HepG2 (cell line): ENCODE results near the gene EGFR. TPM values are rescaled to one million over a fixed set of nuclear protein-coding genes. Genes with fewer than 3 reads are reported as not detected.

ENCODE experiments used
- ATAC-seq: fragments of 200-7000 bp; cut with Tn5 transposase; 3 replicates; pipeline ENCODE4 v1.9.1; 2020; ENCODE audit warnings: mild to moderate bottlenecking, moderate library complexity
- BruUV-seq: library from RNA; stranded (reverse); fragments of 400-500 nt; replicated peaks from 2 replicates; lab custom pipeline; 2021; lab: Mats Ljungman, UMichigan
- CTCF ChIA-PET: fragments of 300-600 bp; formaldehyde crosslinking; extraction: SDS; loops from one replicate; lab custom pipeline; 2021; ENCODE audit warnings: low total read pairs, inconsistent platforms, low intra/inter-chr PET ratio; lab: Yijun Ruan, JAX
- POLR2A ChIA-PET: fragments of 350-600 bp; sonication (Branson Sonifier 250); formaldehyde crosslinking; loops from one replicate; lab custom pipeline; 2020; ENCODE audit warnings: antibody characterized with exemption, inconsistent platforms; lab: Yijun Ruan, JAX
- DNase-seq: peaks from one replicate; pipeline ENCODE4 v3.0.0-alpha.2; 2015; ENCODE audit warnings: low spot score
- FAIRE-seq: peaks from 3 replicates; lab custom pipeline; 2011; peaks lifted over from hg19 to GRCh38; lab: Jason Lieb, UNC
- H2AFZ ChIP-seq: one replicate; pipeline ENCODE4 v1.6.1; 2011; ENCODE audit warnings: low read length, inconsistent platforms
- H3K27ac ChIP-seq: fragments of 300-600 bp; 3 replicates; pipeline ENCODE4 v1.8.0; 2011; ENCODE audit warnings: mixed run types, mild to moderate bottlenecking, mixed read lengths, low read length, inconsistent platforms; ENCODE audit not compliant: insufficient read depth; ENCODE audit errors: extremely low read length
- H3K27me3 ChIP-seq, 2 experiments: fragments of 200-600 bp in 1 of 2; 2 replicates in 1 of 2; 3 replicates in 1 of 2; pipeline versions ENCODE4 v1.6.0 to v1.8.0; 2011; ENCODE audit warnings: low read length in 2 of 2, mild to moderate bottlenecking in 2 of 2, moderate library complexity in 2 of 2, inconsistent platforms in 1 of 2; ENCODE audit not compliant: insufficient read depth in 2 of 2, control insufficient read depth in 1 of 2
- H3K36me3 ChIP-seq, 2 experiments: fragments of 200-600 bp in 1 of 2; replicated peaks in 1 of 2; 2 replicates in 1 of 2; 3 replicates in 1 of 2; pipeline versions ENCODE4 v1.5.1 to v1.8.0; 2011; ENCODE audit warnings: low read length in 2 of 2, inconsistent platforms in 1 of 2; ENCODE audit not compliant: insufficient read depth in 2 of 2, control insufficient read depth in 1 of 2
- H3K4me1 ChIP-seq: 2 replicates; pipeline ENCODE4 v1.5.1; 2012; ENCODE audit warnings: low read length, inconsistent platforms; ENCODE audit not compliant: insufficient read depth
- H3K4me2 ChIP-seq: 2 replicates; pipeline ENCODE4 v1.6.0; 2011; ENCODE audit warnings: low read depth, low read length, inconsistent platforms
- H3K4me3 ChIP-seq, 3 experiments: fragments of 200-600 bp in 1 of 3; sonication (generic), shearing (Covaris generic) in 1 of 3; replicated peaks in 1 of 3; 2 replicates each; pipeline ENCODE4 v1.5.1; 2011 to 2016; ENCODE audit warnings: low read length in 3 of 3, inconsistent platforms in 2 of 3, low read depth in 2 of 3, mild to moderate bottlenecking in 2 of 3, control low read depth in 1 of 3, mixed read lengths in 1 of 3; ENCODE audit not compliant: insufficient read depth in 1 of 3
- H3K79me2 ChIP-seq: one replicate; pipeline ENCODE4 v1.6.1; 2011; ENCODE audit warnings: low read length, inconsistent platforms; ENCODE audit not compliant: insufficient read depth
- H3K9ac ChIP-seq: 2 replicates; pipeline ENCODE4 v1.6.0; 2011; ENCODE audit warnings: mild to moderate bottlenecking, low read depth, low read length, inconsistent platforms; ENCODE audit not compliant: insufficient read depth
- H3K9me3 ChIP-seq: 2 replicates; pipeline ENCODE4 v1.5.1; 2012; ENCODE audit warnings: mild to moderate bottlenecking, low read length
- H4K20me1 ChIP-seq: 2 replicates; pipeline ENCODE4 v1.6.0; 2011; ENCODE audit warnings: inconsistent platforms, mild to moderate bottlenecking, low read length, moderate library complexity; ENCODE audit not compliant: insufficient read depth
- ARHGAP35 ChIP-seq: sonication (generic); formaldehyde crosslinking; IDR thresholded peaks from 2 replicates; pipeline ENCODE4 v1.9.0; 2022; ENCODE audit warnings: mild to moderate bottlenecking, inconsistent platforms, moderate library complexity, missing genetic modification reagents, borderline replicate concordance
- CREM ChIP-seq, 2 experiments: sonication (generic) in 1 of 2; formaldehyde crosslinking in 1 of 2; IDR thresholded peaks; 2 replicates each; pipeline versions ENCODE4 v1.4.0 to v1.6.1; 2016 to 2020; ENCODE audit warnings: antibody characterized with exemption in 1 of 2, mild to moderate bottlenecking in 1 of 2, missing genetic modification reagents in 1 of 2
- GZF1 ChIP-seq: sonication (generic); formaldehyde crosslinking; IDR thresholded peaks from 2 replicates; pipeline ENCODE4 v1.5.1; 2020; ENCODE audit warnings: mild to moderate bottlenecking, missing genetic modification reagents
- MEIS1 ChIP-seq: sonication (generic); formaldehyde crosslinking; IDR thresholded peaks from 2 replicates; pipeline ENCODE4 v1.9.0; 2021; ENCODE audit warnings: mild to moderate bottlenecking, missing genetic modification reagents, moderate library complexity, borderline replicate concordance
- SMARCE1 ChIP-seq: fragments of 450-650 bp; IDR thresholded peaks from 2 replicates; pipeline ENCODE4 v1.6.1; 2017; ENCODE audit warnings: borderline replicate concordance
- SRY ChIP-seq: sonication (generic); formaldehyde crosslinking; IDR thresholded peaks from 2 replicates; pipeline ENCODE4 v1.8.0; 2022; ENCODE audit warnings: mild to moderate bottlenecking, missing genetic modification reagents
- TBX2 ChIP-seq: sonication (generic); formaldehyde crosslinking; IDR thresholded peaks from 2 replicates; pipeline ENCODE4 v1.5.0; 2020; ENCODE audit warnings: missing genetic modification reagents, mild to moderate bottlenecking, borderline replicate concordance
- ZNF30 ChIP-seq: sonication (generic); formaldehyde crosslinking; IDR thresholded peaks from 2 replicates; pipeline ENCODE4 v1.5.0; 2020; ENCODE audit warnings: mild to moderate bottlenecking, missing genetic modification reagents
- ZNF598 ChIP-seq: sonication (generic); formaldehyde crosslinking; IDR thresholded peaks from 2 replicates; pipeline ENCODE4 v1.5.1; 2020; ENCODE audit warnings: mild to moderate bottlenecking, missing genetic modification reagents, borderline replicate concordance
- ZNF605 ChIP-seq: sonication (generic); formaldehyde crosslinking; IDR thresholded peaks from 2 replicates; pipeline ENCODE4 v1.8.0; 2022; ENCODE audit warnings: mild to moderate bottlenecking, missing genetic modification reagents
- ZNF614 ChIP-seq: IDR thresholded peaks from 2 replicates; pipeline ENCODE4 v1.6.1; 2018; ENCODE audit warnings: missing biosample characterization, missing genetic modification reagents, inconsistent platforms, borderline replicate concordance
- in situ Hi-C: cut with HindIII; loops from 2 replicates; pipeline ENCODE4 v1.10.0; 2017; ENCODE audit warnings: low pct_unique_long_range_greater_than_20kb; ENCODE audit not compliant: extremely low pct_ligation_motif_present
- intact Hi-C: fragments of 100-400 bp; cut with micrococcal nuclease; formaldehyde crosslinking; loops from one replicate; pipeline ENCODE4 v1.10.0; 2022; ENCODE audit not compliant: unreplicated experiment
- polyA plus RNA-seq, 8 experiments: library from polyadenylated mRNA; depleted of rRNA in 3 of 8; stranded (reverse) in 7 of 8; unstranded in 1 of 8; fragments of >200 nt; fragmentation: Illumina TruSeq in 4 of 8; extraction: Trizol in 4 of 8; gene quantifications; 2 replicates each; pipeline versions ENCODE4 v1.2.1 to v1.2.3, GENCODE V29; 2011 to 2016; ENCODE audit warnings: low read depth in 4 of 8, missing spikeins in 1 of 8, mixed read lengths in 1 of 8; ENCODE audit not compliant: insufficient read depth in 1 of 8
- total RNA-seq, 5 experiments: library from RNA; depleted of rRNA; stranded (reverse); fragments of >200 nt; fragmentation: Illumina TruSeq; extraction: Trizol; gene quantifications; 2 replicates each; pipeline ENCODE4 v1.2.3, GENCODE V29; 2016; ENCODE audit warnings: low read depth in 1 of 5
- TF ChIP-seq, protein P1 (sequence below): sonication (generic); formaldehyde crosslinking; IDR thresholded peaks from 2 replicates; pipeline ENCODE4 v1.4.0; 2020; ENCODE audit warnings: missing genetic modification reagents

The EGFR gene
- total and polyA plus RNA-seq, 2 of the 13 experiments (the other 11 are each of a cell fraction or from before 2014, with no cell fraction given): 7.0 to 10.0 TPM

DNA sequence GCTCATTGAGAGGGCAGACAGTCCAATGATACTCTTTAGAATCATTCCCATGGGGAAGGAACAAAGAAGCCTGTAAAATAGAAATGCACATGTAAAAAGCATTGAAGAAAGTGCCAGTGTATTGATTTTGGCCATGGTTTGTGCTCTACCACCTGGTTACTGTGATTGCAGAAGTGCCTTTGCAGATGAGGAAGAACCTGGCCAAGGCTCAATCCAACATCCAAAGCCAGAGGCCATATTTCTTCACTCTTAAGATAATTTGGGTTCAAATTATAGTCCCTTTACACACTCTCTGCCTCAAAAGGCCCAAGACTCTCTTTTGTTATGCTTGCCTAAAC lies 122.1 kb downstream of the EGFR start:
- Histone ChIP-seq H3K4me2 (no peak overlapping the region), H3K36me3 (0 out of 5 replicates have a peak, but pooled peaks cover 0 to 5% of the 10 kb centered on the region in 2 experiments), H4K20me1 (no peaks in the 10 kb centered on the region), H3K27ac (no peak overlapping the region), H3K27me3 (no peaks in the 10 kb centered on the region), H2AFZ (no peak overlapping the region), H3K9ac (no peak overlapping the region)
- no TSS peak for BruUV-seq
- no peak for ATAC-seq
- CTCF ChIA-PET: no interaction called here
- POLR2A ChIA-PET: interaction anchor here (1.1 kb wide), 1 partner anchor 48 kb away, joined by 3 read pairs; no protein-coding TSS in a partner anchor
- no peak for FAIRE-seq
- in situ Hi-C loops: loop anchor here (10.0 kb wide), 1 partner anchor 114 kb away; no protein-coding TSS in a partner anchor
- no peak for DNase-seq
- intact Hi-C loops: no loop called here
- TF ChIP-seq, protein P1, sequence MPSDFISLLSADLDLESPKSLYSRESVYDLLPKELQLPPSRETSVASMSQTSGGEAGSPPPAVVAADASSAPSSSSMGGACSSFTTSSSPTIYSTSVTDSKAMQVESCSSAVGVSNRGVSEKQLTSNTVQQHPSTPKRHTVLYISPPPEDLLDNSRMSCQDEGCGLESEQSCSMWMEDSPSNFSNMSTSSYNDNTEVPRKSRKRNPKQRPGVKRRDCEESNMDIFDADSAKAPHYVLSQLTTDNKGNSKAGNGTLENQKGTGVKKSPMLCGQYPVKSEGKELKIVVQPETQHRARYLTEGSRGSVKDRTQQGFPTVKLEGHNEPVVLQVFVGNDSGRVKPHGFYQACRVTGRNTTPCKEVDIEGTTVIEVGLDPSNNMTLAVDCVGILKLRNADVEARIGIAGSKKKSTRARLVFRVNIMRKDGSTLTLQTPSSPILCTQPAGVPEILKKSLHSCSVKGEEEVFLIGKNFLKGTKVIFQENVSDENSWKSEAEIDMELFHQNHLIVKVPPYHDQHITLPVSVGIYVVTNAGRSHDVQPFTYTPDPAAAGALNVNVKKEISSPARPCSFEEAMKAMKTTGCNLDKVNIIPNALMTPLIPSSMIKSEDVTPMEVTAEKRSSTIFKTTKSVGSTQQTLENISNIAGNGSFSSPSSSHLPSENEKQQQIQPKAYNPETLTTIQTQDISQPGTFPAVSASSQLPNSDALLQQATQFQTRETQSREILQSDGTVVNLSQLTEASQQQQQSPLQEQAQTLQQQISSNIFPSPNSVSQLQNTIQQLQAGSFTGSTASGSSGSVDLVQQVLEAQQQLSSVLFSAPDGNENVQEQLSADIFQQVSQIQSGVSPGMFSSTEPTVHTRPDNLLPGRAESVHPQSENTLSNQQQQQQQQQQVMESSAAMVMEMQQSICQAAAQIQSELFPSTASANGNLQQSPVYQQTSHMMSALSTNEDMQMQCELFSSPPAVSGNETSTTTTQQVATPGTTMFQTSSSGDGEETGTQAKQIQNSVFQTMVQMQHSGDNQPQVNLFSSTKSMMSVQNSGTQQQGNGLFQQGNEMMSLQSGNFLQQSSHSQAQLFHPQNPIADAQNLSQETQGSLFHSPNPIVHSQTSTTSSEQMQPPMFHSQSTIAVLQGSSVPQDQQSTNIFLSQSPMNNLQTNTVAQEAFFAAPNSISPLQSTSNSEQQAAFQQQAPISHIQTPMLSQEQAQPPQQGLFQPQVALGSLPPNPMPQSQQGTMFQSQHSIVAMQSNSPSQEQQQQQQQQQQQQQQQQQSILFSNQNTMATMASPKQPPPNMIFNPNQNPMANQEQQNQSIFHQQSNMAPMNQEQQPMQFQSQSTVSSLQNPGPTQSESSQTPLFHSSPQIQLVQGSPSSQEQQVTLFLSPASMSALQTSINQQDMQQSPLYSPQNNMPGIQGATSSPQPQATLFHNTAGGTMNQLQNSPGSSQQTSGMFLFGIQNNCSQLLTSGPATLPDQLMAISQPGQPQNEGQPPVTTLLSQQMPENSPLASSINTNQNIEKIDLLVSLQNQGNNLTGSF (CRISPR knock-in tag): no peak
- TF ChIP-seq ZNF605 (CRISPR knock-in tag): no peak
- TF ChIP-seq ZNF614: no peak
- TF ChIP-seq CREM (IDR thresholded peaks at IDR 0.05): no peak
- no peak for TF ChIP-seq CREM (CRISPR knock-in tag; IDR thresholded peaks at IDR 0.05)
- TF ChIP-seq ZNF30 (CRISPR knock-in tag): no peak
- no peak for TF ChIP-seq ARHGAP35
- no peak for TF ChIP-seq MEIS1 (CRISPR knock-in tag)
- no peak for TF ChIP-seq SRY (CRISPR knock-in tag)
- TF ChIP-seq SMARCE1: no peak
- TF ChIP-seq ZNF598: no peak
- TF ChIP-seq GZF1 (CRISPR knock-in tag): no peak
- no peak for TF ChIP-seq TBX2 (CRISPR knock-in tag)
- TF ChIP-seq, all 625 proteins: peak for 0
- peaks cover 4% of the 10 kb centered on the region; the same call in 1 of the 2 replicates for H3K9me3 ChIP-seq
- no peaks in the 10 kb centered on the region for H3K79me2 ChIP-seq
- no peak overlapping the region for H3K4me3 ChIP-seq
- H3K4me1 ChIP-seq: peaks cover 36% of the 10 kb centered on the region
